Esophagus muscularis mucosa (tissue), 3 donors: ENCODE results near the gene NVL.

Experiments
- POLR2A ChIP-seq: fragments of 450-650 bp; IDR thresholded peaks from one replicate; pipeline ENCODE4 v1.6.1; 2017; ENCODE audit warnings: antibody characterized with exemption, moderate library complexity, mild to moderate bottlenecking, low read depth
- POLR2AphosphoS5 ChIP-seq, 2 donors: sonication (generic); formaldehyde crosslinking; IDR thresholded peaks; one replicate each; pipeline ENCODE4 v1.6.1; 2017; ENCODE audit warnings: antibody characterized with exemption in 2 of 2
- TF ChIP-seq, protein P1 (sequence below), 3 experiments: fragments of 200-600 bp in 2 of 3; fragments of 450-650 bp in 1 of 3; sonication (generic) in 2 of 3; IDR thresholded peaks; one replicate each; pipeline ENCODE4 v1.5.1; 2017 to 2019; ENCODE audit warnings: antibody characterized with exemption in 3 of 3, mild to moderate bottlenecking in 2 of 3, moderate library complexity in 1 of 3

DNA sequence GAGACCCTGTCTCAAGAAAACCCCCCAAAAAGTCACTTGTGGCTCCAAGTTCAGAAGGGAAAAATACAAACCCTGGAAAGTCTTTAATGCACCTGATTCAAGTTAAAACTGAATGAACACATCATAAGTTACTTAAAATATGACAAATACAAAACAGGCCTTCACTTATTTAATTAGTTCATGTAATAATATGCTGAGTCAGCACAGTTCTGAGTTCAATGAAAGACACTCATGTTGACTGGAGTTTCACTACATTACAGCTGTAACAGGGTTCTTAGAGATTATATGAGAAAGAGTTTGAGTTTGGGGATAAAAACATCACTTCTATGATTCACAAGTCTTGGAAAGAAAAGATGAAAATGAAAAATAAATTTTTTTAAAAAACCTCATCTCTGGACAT, 96.0 kb downstream of the NVL start:
- TF ChIP-seq, protein P1, sequence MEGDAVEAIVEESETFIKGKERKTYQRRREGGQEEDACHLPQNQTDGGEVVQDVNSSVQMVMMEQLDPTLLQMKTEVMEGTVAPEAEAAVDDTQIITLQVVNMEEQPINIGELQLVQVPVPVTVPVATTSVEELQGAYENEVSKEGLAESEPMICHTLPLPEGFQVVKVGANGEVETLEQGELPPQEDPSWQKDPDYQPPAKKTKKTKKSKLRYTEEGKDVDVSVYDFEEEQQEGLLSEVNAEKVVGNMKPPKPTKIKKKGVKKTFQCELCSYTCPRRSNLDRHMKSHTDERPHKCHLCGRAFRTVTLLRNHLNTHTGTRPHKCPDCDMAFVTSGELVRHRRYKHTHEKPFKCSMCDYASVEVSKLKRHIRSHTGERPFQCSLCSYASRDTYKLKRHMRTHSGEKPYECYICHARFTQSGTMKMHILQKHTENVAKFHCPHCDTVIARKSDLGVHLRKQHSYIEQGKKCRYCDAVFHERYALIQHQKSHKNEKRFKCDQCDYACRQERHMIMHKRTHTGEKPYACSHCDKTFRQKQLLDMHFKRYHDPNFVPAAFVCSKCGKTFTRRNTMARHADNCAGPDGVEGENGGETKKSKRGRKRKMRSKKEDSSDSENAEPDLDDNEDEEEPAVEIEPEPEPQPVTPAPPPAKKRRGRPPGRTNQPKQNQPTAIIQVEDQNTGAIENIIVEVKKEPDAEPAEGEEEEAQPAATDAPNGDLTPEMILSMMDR (IDR thresholded peaks at IDR 0.05) = no peak
- TF ChIP-seq POLR2AphosphoS5 (IDR thresholded peaks at IDR 0.05) = no peak
- TF ChIP-seq POLR2A = no peak
